Stimulated activated CD8-positive, alpha-beta memory T cell treated with anti-CD3 and anti-CD28 coated beads, Interleukin-7, amount 100 ng/mL, for 1 hour (primary cell): ENCODE results near the gene KIF13A.
"Not testable (repeated sequence)": the region's sequence is repeated elsewhere in the genome, so short reads cannot be mapped to it uniquely, and the experiment has no call there.

ENCODE experiments used
- DNase-seq, 2 donors: peaks; one replicate each; pipeline ENCODE4 v3.0.0-alpha.2; 2020; ENCODE audit warnings: low read depth in 2 of 2

Gene KIF13A

DNA sequence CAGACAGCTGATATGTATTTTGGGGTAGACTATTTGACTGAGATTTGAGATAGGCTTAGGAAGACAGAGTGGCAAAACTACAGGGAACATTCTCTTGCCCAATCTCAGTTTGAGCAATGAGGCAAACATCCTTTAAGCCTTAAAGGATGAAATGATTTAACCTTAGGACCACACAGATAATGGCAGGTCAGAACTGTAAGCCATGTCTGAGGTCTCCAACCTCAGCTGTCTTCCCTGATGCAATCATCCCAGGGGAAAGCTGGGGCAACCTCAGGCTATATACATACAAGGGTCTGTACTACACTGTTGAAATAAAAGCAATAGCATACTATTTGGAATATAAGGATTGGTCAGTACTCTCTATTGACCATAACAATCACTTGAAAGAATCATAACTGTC lies 196.9 kb downstream of the KIF13A start:
- no peak for DNase-seq

GRCh38 chr6:17785094-17785787 lies 202.2 kb downstream of the KIF13A start:
- DNase-seq = no peak

DNA sequence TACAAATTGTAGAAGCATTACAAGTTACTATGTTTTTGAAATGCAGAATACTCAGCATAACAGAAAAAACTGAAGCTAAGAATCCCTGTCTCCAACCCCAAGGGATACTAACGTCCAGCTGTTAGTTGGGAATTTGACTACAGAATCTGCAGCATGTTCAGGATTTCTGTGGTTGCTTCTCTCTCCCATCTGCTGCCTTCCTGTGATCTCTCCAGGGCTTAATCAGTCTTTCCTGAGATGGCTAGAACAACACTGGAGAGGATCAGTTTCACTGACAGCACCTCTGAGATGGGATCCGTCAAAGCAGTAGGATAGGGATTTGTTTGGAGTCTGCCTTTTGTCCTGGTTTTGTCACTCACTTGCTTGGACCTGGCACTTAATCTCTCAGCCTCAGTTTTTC lies 207.4 kb downstream of the KIF13A start:
- DNase-seq = no peak

DNA sequence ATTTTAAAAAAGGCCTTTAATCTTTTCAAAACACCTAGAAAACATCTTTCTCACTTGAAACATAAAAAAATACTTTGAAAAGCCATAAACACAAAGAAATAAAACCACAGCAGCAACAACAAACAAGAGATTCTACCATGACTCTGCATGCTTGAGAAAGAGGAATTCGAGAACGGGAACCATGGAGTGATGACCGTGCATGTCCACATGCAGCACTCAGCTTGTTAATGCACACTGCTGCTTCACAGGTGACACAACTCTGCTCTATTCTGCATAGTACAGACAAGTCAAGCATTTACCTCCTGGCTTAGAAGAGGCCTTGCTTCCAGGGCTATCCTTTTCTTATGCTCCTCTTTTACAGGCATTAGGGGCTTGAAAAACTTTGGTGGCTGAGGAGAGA lies 215.8 kb downstream of the KIF13A start:
- no peak for DNase-seq

DNA sequence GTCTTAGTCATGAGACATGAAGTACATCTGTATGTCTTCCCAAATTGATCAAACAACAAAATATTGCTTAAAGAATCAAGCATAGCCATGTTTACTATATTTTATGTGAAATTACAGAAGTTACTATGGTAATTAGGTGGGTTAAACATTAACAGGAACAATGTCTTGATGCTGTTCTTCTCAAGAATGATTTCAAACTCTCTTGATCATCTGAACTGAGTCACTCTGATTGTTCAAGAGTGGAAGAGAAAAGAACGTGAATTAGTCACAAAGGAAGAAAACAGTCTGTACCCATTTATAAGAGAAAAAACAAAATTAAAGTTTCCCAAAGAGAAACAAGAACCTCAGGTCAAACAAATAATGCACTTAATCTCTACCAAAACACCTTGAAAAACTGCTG lies 218.6 kb downstream of the KIF13A start:
- no peak for DNase-seq

DNA sequence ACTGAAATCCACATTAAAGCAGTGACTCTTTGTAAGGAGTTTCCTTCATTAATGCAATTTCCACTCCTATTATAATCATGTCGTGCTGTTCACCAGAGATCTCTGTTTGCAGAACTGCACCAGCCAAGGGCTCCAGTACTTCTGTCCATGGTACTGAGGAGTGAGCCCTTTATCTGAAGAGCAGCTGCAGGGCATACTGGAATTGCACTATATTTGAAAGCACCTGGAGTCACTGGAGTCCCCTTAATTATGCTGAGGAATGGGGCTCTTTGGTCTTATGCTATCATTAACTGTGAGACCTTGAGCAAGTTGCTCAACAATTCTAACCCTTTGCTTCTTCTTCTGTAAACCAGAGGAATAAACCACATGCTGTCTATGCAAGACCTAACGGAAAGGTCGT lies 219.0 kb downstream of the KIF13A start:
- no peak for DNase-seq

- no peak for DNase-seq
Observed at GRCh38 chr6:17762651-17763050, 224.8 kb downstream of the KIF13A start.

DNA sequence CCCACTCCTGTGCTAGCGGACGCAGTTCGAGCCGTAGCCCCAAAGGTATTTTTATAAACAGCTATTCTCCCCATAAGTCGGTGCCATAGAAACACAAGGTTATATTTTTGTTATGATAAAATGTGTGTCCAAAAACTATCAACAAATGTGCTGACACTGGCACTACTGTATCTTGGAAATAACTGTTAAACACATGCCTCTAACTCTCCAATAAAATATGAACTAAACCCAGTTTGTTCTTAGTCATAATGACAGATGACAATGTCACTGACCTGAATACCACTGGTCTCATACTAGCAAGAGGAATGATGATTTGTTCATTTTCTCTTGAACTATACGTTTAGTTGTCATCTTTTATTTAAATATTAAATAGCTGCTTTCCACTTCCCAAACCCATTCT lies 229.3 kb downstream of the KIF13A start:
- DNase-seq = no peak

DNA sequence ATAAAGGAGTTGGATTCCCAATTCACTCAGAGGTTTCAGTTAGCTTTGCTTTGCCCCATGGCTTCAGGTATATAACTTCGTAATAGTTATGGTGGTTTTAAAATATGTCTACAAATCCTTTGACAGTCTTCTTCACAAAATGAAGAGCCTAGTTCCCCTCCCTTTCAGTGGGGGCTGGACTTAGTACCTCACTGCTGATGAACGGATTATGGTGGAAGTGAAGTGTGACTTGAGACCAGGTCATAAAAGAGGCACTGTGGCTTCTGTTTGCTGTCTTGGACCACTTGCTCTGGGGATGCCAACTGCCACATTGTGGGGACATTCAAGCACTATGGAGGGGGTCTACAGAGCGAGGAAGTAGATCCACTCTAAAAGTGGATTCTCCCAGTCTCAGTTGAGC lies 233.2 kb downstream of the KIF13A start:
- DNase-seq = no peak

DNA sequence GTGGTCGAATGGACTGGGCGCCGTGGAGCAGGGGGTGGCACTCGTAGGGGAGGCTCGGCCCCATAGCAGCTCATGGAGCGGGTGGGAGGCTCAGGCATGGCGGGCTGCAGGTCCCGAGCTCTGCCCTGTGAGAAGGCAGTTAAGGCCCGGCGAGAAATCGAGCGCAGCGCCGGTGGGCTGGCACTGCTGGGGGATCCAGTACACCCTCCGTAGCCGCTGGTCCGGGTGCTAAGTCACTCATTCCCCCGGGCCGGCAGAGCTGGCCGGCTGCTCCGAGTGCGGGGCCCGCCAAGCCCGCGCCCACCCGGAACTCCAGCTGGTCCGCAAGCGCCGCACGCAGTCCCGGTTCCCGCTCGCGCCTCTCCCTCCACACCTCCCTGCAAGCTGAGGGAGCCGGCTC lies 242.1 kb downstream of the KIF13A start:
- not testable (repeated sequence) for DNase-seq

GRCh38 chr6:17744757-17745308 lies 242.6 kb downstream of the KIF13A start:
- DNase-seq = not testable (repeated sequence)

DNA sequence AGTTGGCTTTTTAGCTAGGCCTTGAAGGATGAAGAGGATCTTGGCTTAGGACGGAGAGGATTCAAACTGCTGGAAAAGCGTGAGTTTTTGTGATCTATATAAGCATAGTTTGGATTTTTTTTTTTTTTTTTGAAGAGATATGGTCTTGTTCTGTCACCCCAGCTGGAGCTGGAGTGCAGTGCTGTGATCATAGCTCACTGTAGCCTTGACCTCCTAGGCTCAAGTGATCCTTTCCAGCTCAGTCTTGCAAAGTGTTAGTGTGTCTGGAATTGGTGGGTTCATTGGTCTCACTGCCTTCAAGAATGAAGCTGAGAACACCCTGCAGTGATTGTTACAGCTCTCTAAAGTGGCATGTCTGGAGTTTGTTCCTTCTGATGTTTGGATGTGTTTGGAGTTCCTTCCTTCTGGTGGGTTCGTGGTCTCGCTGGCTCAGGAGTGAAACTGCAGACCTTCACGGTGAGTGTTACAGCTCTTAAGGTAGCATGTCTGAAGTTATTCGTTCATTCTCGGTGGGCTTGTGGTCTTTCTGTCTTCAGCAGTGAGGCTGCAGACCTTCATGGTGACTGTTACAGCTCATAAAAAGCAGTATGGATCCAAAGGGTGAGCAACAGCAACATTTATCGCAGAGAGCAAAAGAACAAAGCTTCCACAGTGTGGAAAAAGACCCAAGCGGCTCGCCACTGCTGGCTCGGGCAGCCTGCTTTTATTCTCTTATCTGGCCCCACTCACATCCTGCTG lies 243.2 kb downstream of the KIF13A start:
- no peak for DNase-seq

- DNase-seq = no peak
Observed at GRCh38 chr6:17741507-17741906, 245.9 kb downstream of the KIF13A start.

DNA sequence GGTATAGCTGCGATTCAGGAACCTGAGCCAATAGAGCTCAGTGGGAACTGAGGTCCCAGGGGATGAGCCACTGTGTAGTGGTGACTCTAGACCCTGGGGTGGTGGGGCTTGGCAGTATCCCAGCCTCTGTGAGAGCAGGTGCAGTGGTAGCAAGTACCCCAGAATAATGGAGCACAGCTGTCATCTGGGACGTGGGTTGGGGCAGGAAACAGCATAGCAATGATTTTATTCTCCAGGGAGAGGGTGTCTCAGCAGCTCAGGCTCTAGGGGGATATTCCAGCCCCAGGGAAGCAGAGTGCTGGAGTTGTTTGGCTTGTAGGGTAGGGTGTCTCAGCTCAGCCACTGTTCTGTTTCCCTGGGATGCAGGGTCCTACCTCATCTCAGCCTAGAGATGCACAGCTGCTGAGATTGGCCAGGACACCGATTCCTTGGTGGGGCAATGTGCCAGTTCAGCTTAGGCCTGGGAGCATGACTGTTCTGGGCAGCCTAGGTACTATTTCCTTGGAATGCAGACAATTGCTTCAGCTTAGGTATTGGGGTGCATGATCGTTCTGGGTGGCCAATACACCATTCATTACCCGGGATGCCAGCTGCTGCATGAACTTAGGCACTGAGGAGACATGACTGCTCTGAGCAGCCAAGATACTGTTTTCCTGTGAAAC lies 246.7 kb downstream of the KIF13A start:
- no peak for DNase-seq

DNA sequence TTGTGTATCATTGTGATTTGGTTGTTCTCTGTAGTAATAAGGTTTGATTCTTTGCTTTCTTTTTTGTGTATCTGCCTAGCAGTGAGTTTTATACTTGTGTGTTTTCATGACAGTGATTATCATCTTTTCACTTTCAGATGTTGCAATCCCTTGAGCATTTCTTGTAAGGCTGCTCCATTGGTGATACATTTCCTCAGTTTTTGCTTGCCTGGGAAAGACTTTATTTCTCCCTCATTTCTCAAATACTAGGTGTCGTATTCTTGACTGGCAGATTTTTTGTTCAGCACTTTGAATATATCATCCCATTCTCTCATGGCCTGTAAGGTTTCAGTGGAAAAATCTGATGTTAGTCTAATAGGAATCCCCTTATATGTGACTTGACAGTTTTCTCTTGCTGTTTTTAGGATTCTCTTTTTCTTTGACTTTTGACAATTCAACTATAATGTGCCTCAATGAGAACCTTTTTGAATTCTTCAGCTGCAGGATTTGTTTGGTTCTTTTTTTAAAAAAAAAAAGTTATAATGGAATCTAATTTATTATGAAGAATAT lies 249.7 kb downstream of the KIF13A start:
- no peak for DNase-seq

GRCh38 chr6:17735311-17735710 lies 252.1 kb downstream of the KIF13A start:
- not testable (repeated sequence) for DNase-seq

- no peak for DNase-seq
Observed at GRCh38 chr6:17730078-17730704, 257.2 kb downstream of the KIF13A start.

DNA sequence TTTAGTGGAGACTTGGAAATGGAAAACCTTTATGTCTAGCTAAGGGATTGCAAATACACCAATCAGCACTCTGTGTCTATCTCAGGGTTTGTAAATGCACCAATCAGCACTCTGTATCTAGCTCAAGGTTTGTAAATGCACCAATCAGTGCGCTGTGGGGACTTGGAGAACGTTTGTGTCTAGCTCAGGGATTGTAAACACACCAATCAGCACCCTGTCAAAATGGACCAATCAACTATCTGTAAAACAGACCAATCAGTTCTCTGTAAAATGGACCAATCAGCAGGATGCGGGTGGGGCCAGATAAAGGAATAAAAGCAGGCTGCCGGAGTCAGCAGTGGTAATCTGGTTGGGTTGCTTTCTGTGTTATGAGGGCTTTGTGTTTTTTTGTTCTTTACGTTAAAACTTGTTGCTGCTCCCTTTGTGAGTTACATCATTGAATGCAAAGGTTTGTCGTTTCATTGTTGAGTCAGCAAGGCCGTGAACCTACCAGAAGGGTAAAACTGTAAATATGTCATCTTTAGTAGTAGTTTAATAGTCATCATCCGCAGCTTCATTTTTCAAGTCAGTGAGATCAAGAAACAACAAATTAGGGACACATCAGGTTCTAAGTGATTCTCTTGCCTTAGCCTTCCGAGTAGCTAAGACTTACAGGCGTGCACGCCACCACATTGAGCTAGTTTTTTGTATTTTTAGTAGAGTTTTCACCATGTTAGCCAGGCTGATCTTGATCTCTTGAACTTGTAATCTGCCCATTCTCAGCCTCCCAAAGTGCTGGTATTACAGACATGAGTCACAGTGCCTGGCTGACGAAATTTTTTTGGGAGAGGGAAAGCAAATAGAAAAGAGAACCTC lies 258.0 kb downstream of the KIF13A start:
- no peak for DNase-seq

GRCh38 chr6:17728551-17729222 lies 258.7 kb downstream of the KIF13A start:
- no peak for DNase-seq

- DNase-seq = no peak
Observed at GRCh38 chr6:17725083-17725482, 262.4 kb downstream of the KIF13A start.
